MM.1S (cell line): ENCODE results near the gene DNTT.

Experiments used
- CTCF ChIP-seq: fragments of 300-600 bp; sonication (generic); IDR thresholded peaks from 2 replicates; pipeline ENCODE4 v1.5.1; 2016; ENCODE audit warnings: antibody characterized with exemption, low read length, mixed read lengths
- EZH2phosphoT487 ChIP-seq: fragments of 300-600 bp; sonication (generic); IDR thresholded peaks from 2 replicates; pipeline ENCODE4 v1.6.1; 2018; ENCODE audit warnings: antibody characterized with exemption, low read length

GRCh38 chr10:96264938-96265337 lies 39.3 kb upstream of the DNTT start:
- no peak for TF ChIP-seq CTCF
- TF ChIP-seq EZH2phosphoT487: no peak
